PC-3 (cell line): ENCODE data around the gene C1orf116. TPM values are rescaled to one million over a fixed set of nuclear protein-coding genes. Genes with fewer than 3 reads are reported as not detected.

ENCODE experiments used
- ATAC-seq: fragments of 200-7000 bp; cut with Tn5 transposase; 2 replicates; pipeline ENCODE4 v1.9.1; 2020; ENCODE audit warnings: mild to moderate bottlenecking, moderate library complexity
- BruUV-seq: library from RNA; stranded (reverse); fragments of 400-500 nt; replicated peaks from 2 replicates; lab custom pipeline; 2021; lab: Mats Ljungman, UMichigan
- CTCF ChIA-PET: fragments of 300-600 bp; sonication (Branson Sonifier 250); formaldehyde crosslinking; loops from one replicate; lab custom pipeline; 2022; ENCODE audit warnings: antibody characterized with exemption; lab: Charles Lee
- POLR2A ChIA-PET: fragments of 300-600 bp; sonication (Branson Sonifier 250); formaldehyde crosslinking; loops from one replicate; lab custom pipeline; 2022; ENCODE audit warnings: antibody characterized with exemption; ENCODE audit not compliant: unreplicated experiment; lab: Charles Lee
- DNase-seq: peaks from one replicate; pipeline ENCODE4 v3.0.0-alpha.2; 2015
- H2AFZ ChIP-seq: fragments of 300-600 bp; sonication (generic); 2 replicates; pipeline ENCODE4 v1.6.0; 2016; ENCODE audit warnings: antibody characterized with exemption, low read length
- H3F3A ChIP-seq: fragments of 300-600 bp; sonication (generic); one replicate; pipeline ENCODE4 v1.6.0; 2017; ENCODE audit warnings: antibody characterized with exemption, low read length, control low read depth, mild to moderate bottlenecking; ENCODE audit not compliant: unreplicated experiment
- H3K27ac ChIP-seq: fragments of 300-600 bp; sonication (generic); 2 replicates; pipeline ENCODE4 v1.5.1; 2016; ENCODE audit warnings: mild to moderate bottlenecking, low read length
- H3K27me3 ChIP-seq: fragments of 300-600 bp; sonication (generic); 2 replicates; pipeline ENCODE4 v1.6.1; 2016; ENCODE audit warnings: low read length, mixed read lengths
- H3K36me3 ChIP-seq: fragments of 300-600 bp; sonication (generic); 2 replicates; pipeline ENCODE4 v1.6.1; 2016; ENCODE audit warnings: low read depth, mixed run types, low read length, mixed read lengths
- H3K4me1 ChIP-seq: fragments of 300-600 bp; sonication (generic); 2 replicates; pipeline ENCODE4 v1.5.1; 2016; ENCODE audit warnings: low read length; ENCODE audit not compliant: insufficient read depth
- H3K4me2 ChIP-seq: fragments of 300-600 bp; sonication (generic); 2 replicates; pipeline ENCODE4 v1.6.0; 2016; ENCODE audit warnings: low read length
- H3K4me3 ChIP-seq: fragments of 300-600 bp; sonication (generic); 2 replicates; pipeline ENCODE4 v1.5.1; 2016; ENCODE audit warnings: mild to moderate bottlenecking, low read length, mixed read lengths
- H3K79me2 ChIP-seq: fragments of 300-600 bp; sonication (generic); 2 replicates; pipeline ENCODE4 v1.6.1; 2017; ENCODE audit warnings: low read length, mixed read lengths
- H3K9ac ChIP-seq: fragments of 300-600 bp; sonication (generic); 2 replicates; pipeline ENCODE4 v1.6.0; 2016; ENCODE audit warnings: mild to moderate bottlenecking, low read length
- H3K9me2 ChIP-seq: fragments of 300-600 bp; sonication (generic); replicated peaks from 2 replicates; pipeline ENCODE4 v1.6.1; 2016; ENCODE audit warnings: mixed run types, low read length, mixed read lengths
- H3K9me3 ChIP-seq: fragments of 300-600 bp; sonication (generic); 2 replicates; pipeline ENCODE4 v1.6.1; 2016; ENCODE audit warnings: low read length, mixed read lengths
- H4K20me1 ChIP-seq: fragments of 300-600 bp; sonication (generic); 2 replicates; pipeline ENCODE4 v1.6.1; 2016; ENCODE audit warnings: low read length, mixed read lengths
- EZH2 ChIP-seq: fragments of 300-600 bp; sonication (generic); IDR thresholded peaks from one replicate; pipeline ENCODE4 v1.6.1; 2017; ENCODE audit warnings: antibody characterized with exemption, mild to moderate bottlenecking, low read length; ENCODE audit not compliant: unreplicated experiment
- EZH2phosphoT487 ChIP-seq: fragments of 300-600 bp; sonication (generic); IDR thresholded peaks from 2 replicates; pipeline ENCODE4 v1.6.1; 2018; ENCODE audit warnings: mild to moderate bottlenecking, antibody characterized with exemption, low read length, borderline replicate concordance
- intact Hi-C: fragments of 100-400 bp; cut with micrococcal nuclease; formaldehyde crosslinking; loops from 2 replicates; pipeline ENCODE4 v1.9.0; 2023
- total RNA-seq: library from RNA; depleted of rRNA; stranded (reverse); fragments of >200 nt; gene quantifications from 2 replicates; pipeline ENCODE4 v1.2.3, GENCODE V29; 2014
- TF ChIP-seq, protein P1 (sequence below): fragments of 300-600 bp; sonication (generic); conservative IDR thresholded peaks from 2 replicates; pipeline ENCODE4 v1.5.1; 2017; ENCODE audit warnings: antibody characterized with exemption, low read depth, mild to moderate bottlenecking, low read length

The C1orf116 gene
- total RNA-seq, 1 experiment from 2014 or later = 34.9 TPM

- H3K9me3 ChIP-seq = no peaks in the 10 kb centered on the region
- ATAC-seq (no peak), DNase-seq (peak; percentile 82)
- ChIA-PET POLR2A (interaction anchor here (0.6 to 2.1 kb wide), 3 partner anchors 20 to 40 kb away, joined by 3 to 12 read pairs (median 5); partner anchors contain the start of gene PFKFB2), CTCF (interaction anchor here (0.8 to 2.2 kb wide), 5 partner anchors 20 to 414 kb away, joined by 3 to 9 read pairs (median 6); partner anchors contain the start of genes EIF2D and PFKFB2)
- peak overlapping the region; percentile 80 for H3K9ac ChIP-seq
- H2AFZ ChIP-seq = no peak overlapping the region
- H3K27ac ChIP-seq = peak overlapping the region; percentile 95
- no peak for TF ChIP-seq EZH2phosphoT487
- TF ChIP-seq, protein P1, sequence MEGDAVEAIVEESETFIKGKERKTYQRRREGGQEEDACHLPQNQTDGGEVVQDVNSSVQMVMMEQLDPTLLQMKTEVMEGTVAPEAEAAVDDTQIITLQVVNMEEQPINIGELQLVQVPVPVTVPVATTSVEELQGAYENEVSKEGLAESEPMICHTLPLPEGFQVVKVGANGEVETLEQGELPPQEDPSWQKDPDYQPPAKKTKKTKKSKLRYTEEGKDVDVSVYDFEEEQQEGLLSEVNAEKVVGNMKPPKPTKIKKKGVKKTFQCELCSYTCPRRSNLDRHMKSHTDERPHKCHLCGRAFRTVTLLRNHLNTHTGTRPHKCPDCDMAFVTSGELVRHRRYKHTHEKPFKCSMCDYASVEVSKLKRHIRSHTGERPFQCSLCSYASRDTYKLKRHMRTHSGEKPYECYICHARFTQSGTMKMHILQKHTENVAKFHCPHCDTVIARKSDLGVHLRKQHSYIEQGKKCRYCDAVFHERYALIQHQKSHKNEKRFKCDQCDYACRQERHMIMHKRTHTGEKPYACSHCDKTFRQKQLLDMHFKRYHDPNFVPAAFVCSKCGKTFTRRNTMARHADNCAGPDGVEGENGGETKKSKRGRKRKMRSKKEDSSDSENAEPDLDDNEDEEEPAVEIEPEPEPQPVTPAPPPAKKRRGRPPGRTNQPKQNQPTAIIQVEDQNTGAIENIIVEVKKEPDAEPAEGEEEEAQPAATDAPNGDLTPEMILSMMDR = no peak
- no peak for TF ChIP-seq EZH2
- TSS peak; percentile 13 for BruUV-seq
- no peaks in the 10 kb centered on the region for H3K9me2 ChIP-seq
- H3K4me3 ChIP-seq = peak overlapping the region; percentile 2; the same call in 1 of the 2 replicates
- H3K36me3 ChIP-seq = peaks cover 38% of the 10 kb centered on the region
- no peaks in the 10 kb centered on the region for H4K20me1 ChIP-seq
- H3K4me2 ChIP-seq = peak overlapping the region; percentile 47
- peaks cover 27% of the 10 kb centered on the region for H3F3A ChIP-seq
- H3K79me2 ChIP-seq = peaks cover 78% of the 10 kb centered on the region
- intact Hi-C loops = loop anchor here (5.0 to 10.0 kb wide), 2 partner anchors 279 to 296 kb away; partner anchors contain the start of gene CD55
- H3K27me3 ChIP-seq = no peaks in the 10 kb centered on the region
- H3K4me1 ChIP-seq = peaks cover 98% of the 10 kb centered on the region
These were observed 6.4 kb downstream of the C1orf116 start for GRCh38 chr1:207026104-207026534.

- TF ChIP-seq, protein P1 = 0 out of 2 replicates have a peak, but pooled peaks have one; percentile 11
- TF ChIP-seq EZH2phosphoT487 = no peak
- Histone ChIP-seq H3K36me3 (peaks cover 40% of the 10 kb centered on the region), H3K4me1 (peaks cover 98% of the 10 kb centered on the region), H3K9me3 (no peaks in the 10 kb centered on the region), H2AFZ (no peak overlapping the region), H3K9ac (peak overlapping the region; percentile 80), H3F3A (peaks cover 35% of the 10 kb centered on the region), H3K4me3 (peak overlapping the region; percentile 2; the same call in 1 of the 2 replicates), H3K27ac (peak overlapping the region; percentile 95), H3K4me2 (peak overlapping the region; percentile 47), H4K20me1 (no peaks in the 10 kb centered on the region), H3K9me2 (no peaks in the 10 kb centered on the region), H3K27me3 (no peaks in the 10 kb centered on the region), H3K79me2 (peaks cover 73% of the 10 kb centered on the region)
- ATAC-seq (peak; percentile 18), DNase-seq (peak; percentile 99)
- no TSS peak for BruUV-seq
- intact Hi-C loops = loop anchor here (1.0 to 10.0 kb wide), 3 partner anchors 20 to 297 kb away; partner anchors contain the start of gene CD55
- POLR2A ChIA-PET = interaction anchor here (0.6 to 2.1 kb wide), 5 partner anchors 19 to 296 kb away, joined by 3 to 12 read pairs (median 5); partner anchors contain the start of gene PFKFB2
- CTCF ChIA-PET = interaction anchor here (1.1 to 2.2 kb wide), 4 partner anchors 19 to 42 kb away, joined by 3 to 9 read pairs (median 6); partner anchors contain the start of gene PFKFB2
These were observed 7.2 kb downstream of the C1orf116 start for GRCh38 chr1:207025146-207025880.
